RCC 7860 (cell line): Measurements from ENCODE around the gene BRD3OS.

ENCODE experiments used
- DNase-seq: peaks from one replicate; pipeline ENCODE4 v3.0.0-alpha.2; 2015; ENCODE audit warnings: low spot score
- FAIRE-seq: peaks from 2 replicates; lab custom pipeline; 2012; peaks lifted over from hg19 to GRCh38; lab: Jason Lieb, UNC

BRD3OS gene, protein sequence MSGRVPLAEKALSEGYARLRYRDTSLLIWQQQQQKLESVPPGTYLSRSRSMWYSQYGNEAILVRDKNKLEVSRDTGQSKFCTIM

DNA sequence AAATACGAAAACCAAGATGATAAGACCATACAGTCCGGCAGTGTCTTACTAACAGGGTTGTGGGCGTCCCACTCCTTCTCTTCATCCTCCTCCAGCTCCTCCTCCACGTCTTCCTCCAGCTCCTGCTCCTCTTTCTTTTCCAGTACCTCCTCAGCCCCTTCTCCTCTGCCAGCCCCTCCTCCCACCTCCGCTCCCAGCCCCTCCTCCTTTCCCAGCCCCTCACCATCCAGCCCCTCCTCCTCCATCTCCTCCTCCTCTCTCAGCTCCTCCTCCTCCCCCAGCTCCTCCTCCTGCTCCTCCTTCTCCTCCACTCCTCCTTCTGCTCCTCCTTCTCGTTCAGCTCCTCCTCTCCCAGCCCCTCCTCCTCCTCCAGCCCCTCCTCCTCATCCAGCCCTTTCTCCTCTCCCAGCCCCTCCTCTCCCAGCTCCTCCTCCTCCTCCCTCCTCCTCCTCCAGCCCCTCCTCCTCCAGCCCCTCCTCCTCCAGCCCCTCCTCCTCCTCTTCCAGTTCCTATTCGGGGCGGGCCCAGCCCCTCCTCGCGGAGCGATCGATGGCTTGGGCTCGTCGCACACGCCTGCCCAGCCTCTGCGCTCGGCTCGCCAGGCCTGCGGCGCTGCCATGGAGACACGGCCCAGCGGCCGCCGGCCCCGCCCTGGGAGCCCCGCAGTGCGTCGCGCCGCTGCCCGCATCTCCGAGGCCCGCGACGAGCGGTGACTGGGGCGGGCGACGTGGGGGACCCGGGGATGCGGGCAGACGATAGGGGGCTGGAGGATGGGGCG, at the start of gene BRD3OS:
Gene BRD3OS, plus strand, starts transcription at position 654 of the 778 bp plus-strand sequence. CDS start 1,267 bp downstream, outside the sequence.
- FAIRE-seq (peak; percentile 48), DNase-seq (peak; percentile 91)

DNA sequence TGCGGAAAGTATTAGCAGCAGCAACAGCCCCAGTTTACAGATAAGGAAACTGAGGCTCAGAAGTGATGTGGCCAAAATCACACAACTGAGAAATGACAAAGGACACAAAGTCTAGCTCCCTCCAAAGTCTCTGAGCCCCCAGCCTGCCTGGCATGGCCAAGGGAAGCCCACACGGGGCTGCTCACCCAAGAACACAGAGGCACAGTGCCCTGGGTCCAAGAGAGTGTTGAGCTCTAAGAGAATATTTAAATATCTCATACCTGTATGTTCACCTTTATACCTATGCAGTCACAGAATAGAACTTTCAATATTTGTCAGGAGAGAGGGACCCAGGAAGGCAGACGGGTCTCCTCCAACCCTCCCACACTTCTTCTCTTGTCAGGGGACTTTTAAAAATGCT, 49.8 kb upstream of the BRD3OS start:
- no peak for DNase-seq
- no peak for FAIRE-seq

DNA sequence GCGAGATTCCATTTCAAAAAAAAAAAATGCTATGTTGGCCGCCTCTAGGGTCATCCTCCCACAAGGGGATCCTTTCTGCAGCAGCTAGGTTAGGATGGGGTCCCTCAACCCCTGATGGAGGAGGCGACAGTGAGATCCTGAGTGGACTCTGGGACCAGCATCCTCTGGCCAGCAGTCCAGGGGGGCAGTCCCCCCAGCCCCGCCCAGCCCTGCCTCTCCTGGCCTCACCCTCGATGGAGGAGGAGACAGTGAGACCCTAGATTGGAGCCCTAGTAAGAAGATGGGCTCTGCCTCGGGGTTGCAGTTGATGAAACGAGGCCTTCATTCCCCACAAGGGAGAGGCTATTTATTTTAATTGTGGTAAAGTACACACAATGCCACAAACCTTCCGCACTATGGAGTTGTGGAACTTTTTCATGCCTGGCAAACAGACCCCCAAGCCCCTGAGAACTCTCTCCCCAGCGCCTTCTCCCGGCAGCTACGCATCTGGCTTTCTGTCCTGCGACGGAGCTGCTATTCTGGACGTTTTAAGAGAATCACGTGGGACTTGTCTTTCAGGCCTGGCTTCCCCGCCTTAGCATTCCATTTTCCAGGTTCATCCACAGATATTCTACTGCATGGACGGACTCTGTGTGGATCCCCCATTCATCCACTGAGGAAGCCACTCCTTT, 49.0 kb upstream of the BRD3OS start:
- FAIRE-seq (no peak), DNase-seq (no peak)

DNA sequence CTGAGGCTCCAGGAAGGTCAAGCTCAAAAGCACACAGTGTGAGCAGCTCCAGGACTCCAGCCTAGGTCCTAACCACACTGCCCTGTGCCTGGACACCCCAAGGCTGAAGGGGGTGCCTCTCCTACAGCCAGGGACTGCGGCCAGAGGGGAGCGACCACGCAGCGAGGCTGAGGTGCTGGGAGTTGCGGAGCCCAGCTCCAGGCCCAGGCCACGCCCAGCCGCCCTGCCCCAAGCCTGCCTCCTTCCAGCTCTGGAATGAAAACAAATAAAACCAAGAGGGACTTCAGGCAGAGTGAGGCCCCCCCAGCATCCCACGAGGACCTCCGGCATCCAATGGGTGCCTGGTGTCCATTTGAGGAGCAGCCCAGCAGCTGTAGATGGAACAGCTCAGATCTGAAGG, 48.4 kb upstream of the BRD3OS start:
- DNase-seq (no peak), FAIRE-seq (no peak)

DNA sequence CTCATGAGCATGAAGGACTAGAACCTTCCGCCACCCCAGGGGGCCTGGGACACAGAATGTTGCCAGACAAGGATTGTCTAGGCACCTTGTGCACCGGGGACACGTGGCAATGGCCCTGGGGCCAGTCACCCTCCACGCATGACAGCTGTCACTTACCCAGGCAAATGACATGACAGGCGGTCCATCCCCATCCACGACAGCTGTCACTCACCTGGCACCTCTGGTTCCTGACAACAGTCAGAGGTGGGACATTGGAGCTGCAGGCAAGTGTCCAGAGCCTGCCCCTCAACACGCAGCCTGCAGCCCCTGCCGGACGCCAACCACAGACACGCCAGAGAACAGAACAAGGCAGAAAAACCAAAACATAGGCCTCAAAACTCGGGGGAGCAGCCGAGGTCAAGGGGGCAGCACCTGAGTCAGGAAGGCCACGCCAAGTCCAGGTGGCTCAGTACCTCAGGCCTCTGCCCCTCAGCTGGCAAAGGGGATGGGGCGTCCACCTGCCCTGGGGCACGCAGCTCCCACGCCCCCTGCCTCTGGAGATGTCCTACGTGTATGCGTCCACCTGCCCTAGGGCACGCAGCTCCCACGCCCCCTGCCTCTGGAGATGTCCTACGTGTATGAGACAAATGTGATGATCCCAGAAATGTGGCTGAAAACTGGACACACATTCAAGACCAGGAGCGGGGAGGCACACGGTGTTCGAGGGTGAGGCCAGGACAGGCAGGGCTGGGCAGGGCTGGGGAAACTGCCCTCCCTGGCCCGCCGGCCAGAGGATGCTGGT, 47.7 kb upstream of the BRD3OS start:
- FAIRE-seq (no peak), DNase-seq (no peak)

DNA sequence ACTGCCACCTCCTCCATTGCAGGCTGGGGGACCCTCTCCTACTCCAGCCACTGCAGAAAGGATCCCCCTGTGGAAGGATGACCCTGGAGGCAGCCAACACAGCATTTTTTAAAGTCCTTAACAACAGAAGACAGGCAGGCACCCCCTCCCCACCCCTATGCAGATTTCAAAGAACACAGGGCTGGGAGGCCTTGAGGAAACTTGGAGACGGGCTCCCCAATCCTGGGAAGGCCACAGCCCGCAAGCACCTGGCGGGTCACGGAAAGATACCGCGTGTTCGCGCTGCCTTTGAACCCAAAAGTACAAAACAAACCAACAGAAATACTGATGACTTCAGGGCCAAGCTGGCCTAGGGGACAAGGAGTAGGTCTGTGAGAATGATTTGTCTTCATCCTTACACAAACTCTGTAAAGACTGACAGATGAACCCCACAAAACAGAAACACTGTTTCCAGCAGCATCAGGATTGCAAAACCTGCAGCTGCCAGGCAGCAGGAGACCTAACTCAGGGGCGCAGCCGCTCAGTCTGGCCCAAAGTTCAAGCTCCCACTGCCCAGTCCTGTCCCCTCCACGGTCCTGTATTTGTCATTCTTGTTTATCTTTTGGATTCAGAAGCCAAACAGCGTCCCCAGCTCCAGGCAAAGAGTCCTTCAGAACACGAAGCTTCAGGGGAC, 46.9 kb upstream of the BRD3OS start:
- FAIRE-seq: no peak
- no peak for DNase-seq

DNA sequence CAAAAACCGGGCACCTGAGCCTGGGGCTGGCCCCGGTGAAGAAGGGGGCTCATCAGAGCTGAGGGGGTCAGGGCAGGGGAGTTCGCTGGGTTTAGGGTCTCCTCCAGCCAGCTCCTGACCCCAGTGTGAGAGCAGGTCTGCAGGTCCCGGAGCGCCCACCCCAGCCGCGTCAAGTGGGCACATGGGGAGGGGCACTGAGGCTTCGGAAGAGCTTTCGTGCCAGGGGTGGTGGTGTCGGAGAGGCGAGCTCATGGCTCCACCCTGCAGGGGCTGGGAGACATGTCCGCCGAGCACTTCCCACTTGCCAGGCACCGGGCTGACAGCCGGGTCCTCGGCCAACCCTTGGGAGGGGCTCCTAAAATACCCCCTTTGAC, 46.4 kb upstream of the BRD3OS start:
- FAIRE-seq (no peak), DNase-seq (no peak)

DNA sequence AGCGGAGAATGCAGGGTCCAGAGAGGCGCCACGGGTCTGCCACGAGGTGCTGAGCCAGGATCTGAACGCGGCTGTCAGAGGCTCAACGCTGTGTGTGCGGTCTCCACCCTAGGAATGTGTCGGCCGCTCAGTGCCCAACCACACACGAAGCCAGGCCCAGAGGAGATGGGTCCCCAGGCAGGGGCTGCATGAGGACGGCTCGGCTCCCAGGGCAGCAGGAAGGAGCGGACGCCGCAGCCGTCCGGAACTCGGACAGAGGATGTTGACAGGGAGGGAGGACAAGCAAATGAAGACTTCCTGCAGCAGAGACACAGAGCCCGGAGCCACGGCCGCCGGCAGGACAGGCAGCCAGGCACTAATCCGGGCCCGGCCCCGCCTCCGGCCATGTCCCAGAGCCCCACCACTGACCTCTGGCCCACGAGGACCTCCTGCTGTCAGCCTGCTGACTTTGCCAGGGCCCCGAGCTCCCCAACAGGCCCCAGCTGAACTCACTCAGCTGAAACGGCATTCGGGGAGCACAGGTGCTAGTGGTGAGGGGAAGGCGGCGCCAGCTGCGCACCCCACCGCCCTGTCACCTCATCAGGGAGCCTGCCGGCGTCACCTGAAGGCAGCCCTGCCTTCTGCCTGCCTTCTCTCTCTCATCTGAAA, 45.9 kb upstream of the BRD3OS start:
- no peak for FAIRE-seq
- DNase-seq: no peak

DNA sequence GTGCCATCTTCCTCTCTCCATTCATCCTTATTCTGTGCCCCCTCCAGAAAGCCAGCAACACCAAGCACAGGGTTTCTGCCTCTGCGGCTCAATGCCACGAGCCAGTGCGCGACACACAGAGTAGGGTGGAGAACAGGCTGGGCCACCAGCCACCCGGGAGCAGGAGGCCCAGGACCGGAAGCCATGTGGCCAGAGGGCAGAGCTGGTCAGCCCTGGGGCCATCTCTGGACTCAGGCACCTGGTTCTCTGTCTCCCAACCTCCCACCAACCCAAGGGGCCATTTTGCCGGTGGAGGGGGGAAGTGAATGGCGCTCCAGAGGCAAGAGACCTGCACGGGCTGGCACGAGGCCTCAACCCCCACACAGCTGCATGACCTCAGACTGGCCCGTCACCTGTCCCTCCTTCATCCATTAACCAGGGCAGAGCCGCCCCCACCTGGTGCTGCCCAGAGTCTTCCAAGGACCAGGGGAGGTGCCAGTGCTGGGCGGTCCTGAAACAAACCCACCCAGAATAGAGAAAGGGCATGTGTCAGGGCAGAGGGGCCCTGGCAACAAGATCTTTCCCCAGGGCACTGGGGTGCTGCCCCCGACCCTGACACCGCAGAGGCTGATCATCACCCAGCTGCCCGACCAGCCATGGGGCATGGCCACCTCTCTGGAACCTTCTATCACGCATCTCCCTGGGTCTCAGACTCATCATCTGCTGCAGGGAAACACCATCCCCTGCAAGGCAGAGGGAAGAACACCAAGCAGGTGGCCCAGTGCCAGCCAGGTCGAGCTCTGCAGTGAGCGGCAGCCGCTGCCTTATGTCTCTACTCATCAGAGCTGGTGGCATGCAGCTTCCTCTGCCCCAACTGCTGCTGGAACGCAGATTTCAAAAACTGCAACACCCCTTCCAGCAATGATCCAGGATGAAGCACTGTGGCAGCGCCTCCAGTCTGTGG, 45.1 kb upstream of the BRD3OS start:
- DNase-seq: no peak
- FAIRE-seq: no peak

DNA sequence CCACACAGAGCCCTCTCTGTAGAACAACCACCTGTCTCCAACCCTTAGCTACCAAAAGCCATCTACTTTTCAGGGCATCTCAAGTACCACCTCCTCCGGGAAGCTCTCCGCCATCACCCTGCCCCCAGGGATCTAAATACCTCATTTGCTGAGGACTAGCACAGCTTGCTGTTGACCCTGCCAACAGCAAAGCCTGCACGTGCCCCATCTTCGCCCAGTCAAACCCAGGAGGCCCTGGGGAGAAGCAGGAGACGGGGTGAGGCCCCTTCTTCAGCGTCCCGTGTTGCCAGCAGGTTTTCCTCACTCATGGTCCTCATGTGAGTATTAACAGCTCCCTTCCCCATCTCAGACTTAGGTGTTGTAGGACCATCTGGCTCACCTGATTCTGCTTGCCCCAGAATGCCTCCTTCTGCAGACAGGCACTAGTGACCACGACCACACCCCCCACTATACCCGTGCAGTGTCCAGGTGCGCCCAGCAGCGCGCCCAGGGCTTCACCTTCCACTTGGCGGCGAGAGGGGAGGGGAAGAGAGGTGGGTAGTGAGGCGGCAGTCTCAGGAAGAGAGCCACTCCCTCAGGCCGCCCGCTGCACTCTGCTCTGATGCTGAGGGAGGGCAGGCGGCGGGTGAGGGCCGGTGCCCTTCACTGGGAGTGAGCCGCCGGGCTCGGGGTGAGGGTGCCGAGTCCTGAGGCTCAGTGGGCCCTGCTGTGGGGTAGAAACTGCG, 44.3 kb upstream of the BRD3OS start:
- FAIRE-seq (no peak), DNase-seq (no peak)

DNA sequence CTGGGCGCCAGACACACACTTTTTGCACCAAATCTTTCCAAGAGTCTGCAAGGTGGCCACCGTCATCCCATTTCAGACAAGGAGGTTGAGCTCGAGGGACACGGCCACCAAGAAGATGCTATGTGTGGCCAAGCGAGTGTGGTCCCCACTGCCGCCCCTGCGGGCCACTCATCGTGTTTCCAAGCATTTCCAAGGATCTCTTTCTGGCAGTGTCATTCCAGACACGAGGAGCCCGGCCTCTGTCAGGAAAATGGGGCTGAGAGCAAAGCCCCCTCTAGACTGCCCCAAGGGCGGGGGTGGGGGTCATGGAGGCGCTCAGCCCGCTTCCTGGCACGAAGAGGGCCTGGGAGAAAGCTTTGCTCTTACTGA, 43.7 kb upstream of the BRD3OS start:
- no peak for DNase-seq
- FAIRE-seq: no peak

DNA sequence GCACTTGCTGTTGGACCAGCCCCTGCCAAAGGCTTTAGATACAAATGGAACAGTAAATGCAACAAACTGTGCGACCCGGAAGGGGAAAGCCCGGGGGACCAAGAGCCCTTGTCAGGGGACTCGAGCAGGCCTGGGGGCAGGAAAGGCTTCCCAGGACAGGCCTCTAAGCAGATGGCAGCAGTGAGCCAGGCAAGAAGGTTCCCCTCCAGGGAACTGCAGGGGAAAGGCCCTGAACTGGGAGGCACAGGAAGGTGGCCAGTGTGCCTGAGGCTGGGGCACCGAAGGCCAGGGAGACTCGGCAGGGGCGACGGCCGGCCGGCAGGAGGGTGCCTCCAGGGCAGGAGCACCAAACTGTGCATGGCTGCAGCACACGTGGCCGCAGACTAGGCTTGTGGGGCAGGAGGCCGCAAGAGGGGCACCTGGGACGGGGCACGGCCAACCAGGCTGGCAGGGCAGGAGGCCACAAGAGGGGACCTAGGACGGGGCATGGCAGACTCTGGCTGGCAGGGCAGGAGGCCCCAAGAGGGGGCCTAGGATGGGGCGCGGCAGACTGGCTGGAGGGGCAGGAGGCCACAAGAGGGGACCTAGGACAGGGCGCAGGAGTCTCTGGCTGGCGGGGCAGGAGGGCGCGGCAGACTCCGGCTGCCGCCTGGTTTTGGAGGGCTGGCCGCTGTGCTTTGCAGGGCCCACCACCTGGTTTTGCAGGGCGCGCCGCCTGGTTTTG, 43.2 kb upstream of the BRD3OS start:
- no peak for FAIRE-seq
- no peak for DNase-seq

DNA sequence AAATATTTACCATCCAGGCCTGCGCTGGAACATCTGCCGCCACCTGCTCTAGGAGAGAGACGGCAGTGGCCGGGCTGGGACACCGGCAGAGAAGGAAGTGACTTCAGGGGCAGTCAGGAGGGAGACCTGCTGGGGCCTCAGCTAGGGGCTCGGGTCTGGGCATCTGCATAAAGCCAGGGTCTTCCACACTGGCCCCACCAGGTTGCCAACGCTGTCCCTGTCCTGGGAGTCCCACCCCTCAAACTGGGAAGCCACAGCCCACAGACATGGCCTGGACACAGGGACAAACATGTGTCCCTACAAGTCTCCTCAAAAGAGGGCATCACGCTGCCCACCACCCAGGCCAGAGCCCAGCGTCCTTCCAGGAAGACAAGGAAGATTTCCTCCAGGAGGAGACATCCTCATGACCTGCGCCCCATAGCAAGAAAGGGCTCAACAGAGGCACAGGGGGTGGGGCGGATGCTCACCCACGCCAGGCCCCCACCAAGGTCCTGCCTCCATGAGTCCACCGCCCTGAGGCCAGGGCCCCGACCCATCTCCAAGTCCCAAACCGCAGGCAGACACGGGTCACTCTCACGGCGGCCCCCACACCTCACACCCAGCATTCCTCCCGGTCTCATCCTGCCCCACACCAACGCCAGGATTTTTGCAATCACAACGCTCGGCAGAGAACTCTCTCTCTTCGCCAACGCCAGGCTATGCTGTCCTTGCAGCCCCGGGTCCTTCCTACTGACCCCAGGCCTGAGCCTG, 42.1 kb upstream of the BRD3OS start:
- FAIRE-seq: no peak

DNA sequence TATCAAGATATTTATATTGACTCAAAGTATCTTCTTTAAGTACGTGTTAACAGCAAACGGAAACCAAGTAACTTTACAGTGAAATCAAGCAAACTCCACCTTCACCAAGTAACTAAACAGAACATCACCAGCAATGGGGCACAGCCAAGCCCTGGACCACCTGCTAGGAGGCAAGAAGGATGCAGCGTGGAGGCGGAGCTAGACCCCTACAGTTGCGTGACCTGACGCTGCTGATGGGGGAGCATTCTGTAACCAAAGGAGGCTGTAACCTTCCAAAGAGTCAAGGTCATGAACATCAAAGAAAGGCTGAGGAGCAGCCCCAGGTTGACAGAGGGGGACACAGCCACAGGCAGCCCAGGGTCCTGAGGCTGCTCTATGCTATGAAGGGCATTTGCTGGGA, 39.2 kb upstream of the BRD3OS start:
- DNase-seq (no peak), FAIRE-seq (no peak)

More for the DNA sequence above, 42.1 kb upstream of the BRD3OS start:
- DNase-seq: no peak

DNA sequence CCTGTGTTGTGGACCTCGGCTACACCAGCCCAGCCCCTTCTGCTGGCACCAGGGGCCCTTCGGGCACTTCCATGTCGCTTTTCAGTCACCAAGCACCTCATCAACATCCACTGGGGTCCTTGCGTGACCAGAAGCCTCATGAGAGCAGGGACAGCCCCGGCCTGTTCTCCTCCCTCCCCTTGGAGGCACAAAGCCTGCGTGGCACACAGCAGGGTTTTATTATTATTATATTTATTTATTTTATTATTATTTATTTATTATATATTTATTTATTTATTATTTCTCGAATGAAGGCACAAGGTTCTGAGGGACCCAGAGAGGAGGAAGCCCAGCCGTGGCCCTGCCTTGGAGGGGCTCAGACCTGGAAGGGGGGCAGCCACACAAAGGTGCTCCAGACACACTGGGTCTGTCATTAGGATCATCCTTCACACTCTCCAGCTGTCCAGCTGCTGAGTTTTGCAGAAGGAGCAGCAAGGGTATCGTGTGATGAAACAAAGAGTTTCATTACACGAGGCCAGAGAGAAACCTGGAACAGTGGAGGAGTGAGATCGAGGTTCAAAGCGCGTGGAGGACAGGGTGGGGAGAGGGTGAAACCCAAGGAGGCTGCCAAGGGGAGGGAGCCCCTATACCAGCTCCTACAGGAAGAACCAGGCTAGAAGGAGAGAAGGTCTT, 38.4 kb upstream of the BRD3OS start:
- DNase-seq (no peak), FAIRE-seq (no peak)

DNA sequence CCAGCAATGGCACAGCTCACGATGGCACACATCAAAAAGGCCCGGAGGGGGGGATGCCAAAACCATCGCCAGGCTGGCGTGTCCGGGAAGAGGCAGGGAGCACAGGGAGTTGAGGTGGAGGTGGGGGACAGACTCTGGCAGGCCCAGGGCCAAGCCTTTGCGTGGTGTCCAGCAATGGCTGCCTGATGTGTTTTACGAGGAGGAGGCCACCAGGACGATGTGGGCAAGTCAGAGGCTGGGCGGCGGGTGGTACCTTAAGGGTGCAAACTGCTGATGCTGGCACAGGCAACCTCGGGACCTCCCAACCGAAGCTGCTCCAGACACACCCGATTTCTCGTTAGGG, 37.9 kb upstream of the BRD3OS start:
- FAIRE-seq (no peak), DNase-seq (no peak)
